Measurements from ENCODE around the gene SLC25A24. TPM values are rescaled to one million over a fixed set of nuclear protein-coding genes. Genes with fewer than 3 reads are reported as not detected.

SLC25A24 gene
- polyA plus RNA-seq, 3 donors, result 11.1 to 45.4 (median 43.4) TPM

GRCh38 chr1:108193333-108193732, 6.8 kb downstream of the SLC25A24 start:
- H3K9ac ChIP-seq (ENCODE audit: insufficient read depth, low read length, poor library complexity, severe bottlenecking), result no peak overlapping the region
- no peak overlapping the region for H2AFZ ChIP-seq (ENCODE audit: insufficient read depth, low read depth, low read length, poor library complexity, severe bottlenecking)
- H3K36me3 ChIP-seq (replicated peaks in 1 of 2; ENCODE audit: control insufficient read depth in 1 of 2, insufficient read depth in 2 of 2, low read length in 2 of 2), result peaks cover 43 to 89% of the 10 kb centered on the region in 2 donors
- H3K4me3 Mint-ChIP-seq, result no peak overlapping the region
- peaks cover 3 to 13% of the 10 kb centered on the region in 2 donors for H3K4me1 ChIP-seq (ENCODE audit: control insufficient read depth in 1 of 2, insufficient read depth in 2 of 2, low read length in 2 of 2)
- no peak overlapping the region for H3K4me2 ChIP-seq (replicated peaks; ENCODE audit: extremely low read depth, low read length, poor library complexity, severe bottlenecking)
- H3K27ac ChIP-seq (ENCODE audit: low read depth in 1 of 2, low read length in 2 of 2), result no peak overlapping the region
- H3K9me3 Mint-ChIP-seq, result peaks cover 9 to 22% (median 15%) of the 10 kb centered on the region in 7 donors
- no peaks in the 10 kb centered on the region for H3K27me3 ChIP-seq (ENCODE audit: control insufficient read depth in 2 of 2, insufficient read depth in 2 of 2, low read length in 2 of 2)
- no peak overlapping the region for H3K4me3 ChIP-seq (replicated peaks in 1 of 3; ENCODE audit: low read depth in 2 of 3, low read length in 3 of 3)
- peaks cover 15 to 32% of the 10 kb centered on the region in 2 donors for H3K9me3 ChIP-seq (replicated peaks in 1 of 2; ENCODE audit: control insufficient read depth in 1 of 2, insufficient read depth in 1 of 2, low read length in 2 of 2)
- H4K20me1 ChIP-seq (ENCODE audit: insufficient read depth, low read length), result peaks cover 78% of the 10 kb centered on the region
- peaks cover 59 to 68% of the 10 kb centered on the region in 2 donors for H3K36me3 Mint-ChIP-seq
- H3K27me3 Mint-ChIP-seq (ENCODE audit: low read depth in 3 of 3), result peaks cover 0 to 1% (median 0%) of the 10 kb centered on the region in 3 donors
- intact Hi-C loops (cut with micrococcal nuclease), result no loop called here
- TF ChIP-seq CTCF (IDR thresholded peaks at IDR 0.05), result no peak
- WGBS (ENCODE audit: insufficient coverage), result no CpG with 5 or more reads among the region's 1 CpG
- H3K27ac Mint-ChIP-seq, result peak overlapping the region in 1 of 7 donors; percentile 33
- no peak for DNase-seq
- H3K4me1 Mint-ChIP-seq, result peaks cover 26% of the 10 kb centered on the region
- H3K79me2 ChIP-seq (ENCODE audit: insufficient read depth, low read length), result peaks cover 99% of the 10 kb centered on the region

- Histone ChIP-seq H3K27ac (ENCODE audit: low read depth in 1 of 2, low read length in 2 of 2) (no peak overlapping the region), H3K9ac (ENCODE audit: insufficient read depth, low read length, poor library complexity, severe bottlenecking) (no peak overlapping the region), H3K79me2 (ENCODE audit: insufficient read depth, low read length) (peaks cover 98% of the 10 kb centered on the region), H3K4me1 (ENCODE audit: control insufficient read depth in 1 of 2, insufficient read depth in 2 of 2, low read length in 2 of 2) (peaks cover 0 to 5% of the 10 kb centered on the region in 2 donors), H3K36me3 (replicated peaks in 1 of 2; ENCODE audit: control insufficient read depth in 1 of 2, insufficient read depth in 2 of 2, low read length in 2 of 2) (peaks cover 44 to 88% of the 10 kb centered on the region in 2 donors), H2AFZ (ENCODE audit: insufficient read depth, low read depth, low read length, poor library complexity, severe bottlenecking) (no peak overlapping the region), H4K20me1 (ENCODE audit: insufficient read depth, low read length) (peaks cover 76% of the 10 kb centered on the region), H3K4me3 (replicated peaks in 1 of 3; ENCODE audit: low read depth in 2 of 3, low read length in 3 of 3) (no peak overlapping the region), H3K4me2 (replicated peaks; ENCODE audit: extremely low read depth, low read length, poor library complexity, severe bottlenecking) (no peak overlapping the region), H3K9me3 (replicated peaks in 1 of 2; ENCODE audit: control insufficient read depth in 1 of 2, insufficient read depth in 1 of 2, low read length in 2 of 2) (peaks cover 15 to 32% of the 10 kb centered on the region in 2 donors), H3K27me3 (ENCODE audit: control insufficient read depth in 2 of 2, insufficient read depth in 2 of 2, low read length in 2 of 2) (no peaks in the 10 kb centered on the region)
- no peak for DNase-seq
- Mint-ChIP-seq H3K4me3 (no peak overlapping the region), H3K27ac (peak overlapping the region in 1 of 7 donors; percentile 6), H3K4me1 (peaks cover 19% of the 10 kb centered on the region), H3K36me3 (peaks cover 57 to 67% of the 10 kb centered on the region in 2 donors), H3K27me3 (ENCODE audit: low read depth in 3 of 3) (peaks cover 0 to 1% (median 0%) of the 10 kb centered on the region in 3 donors), H3K9me3 (peaks cover 9 to 26% (median 18%) of the 10 kb centered on the region in 7 donors)
- no peak for TF ChIP-seq CTCF (IDR thresholded peaks at IDR 0.05)
- intact Hi-C loops (cut with micrococcal nuclease), result no loop called here
- 97% methylated on average over 11 of the region's 28 CpGs for WGBS (ENCODE audit: insufficient coverage)
Observed at GRCh38 chr1:108192581-108192980, 7.6 kb downstream of the SLC25A24 start.
